Measurements from ENCODE around the gene ZNF512B. TPM values are rescaled to one million over a fixed set of nuclear protein-coding genes. Genes with fewer than 3 reads are reported as not detected.

Gene ZNF512B
- total RNA-seq, 2 experiments from 2014 or later, result 7.2 to 14.3 TPM

- BruUV-seq (replicated peaks), result no TSS peak
- Histone ChIP-seq H3K36me3 (ENCODE audit: insufficient read depth, low read length) (peaks cover 68% of the 10 kb centered on the region), H3K4me3 (ENCODE audit: low read depth, low read length, poor library complexity, severe bottlenecking) (no peak overlapping the region), H2AFZ (ENCODE audit: low read length) (no peak overlapping the region), H3K9me2 (ENCODE audit: insufficient read depth, low read length) (no peaks in the 10 kb centered on the region), H3K79me2 (ENCODE audit: insufficient read depth, low read depth, low read length) (no peaks in the 10 kb centered on the region), H3K9me3 (ENCODE audit: low read length) (no peaks in the 10 kb centered on the region), H4K20me1 (ENCODE audit: insufficient read depth, low read length) (no peaks in the 10 kb centered on the region; the same call in 1 of the 2 replicates), H3K4me2 (ENCODE audit: low read length) (no peak overlapping the region), H3K4me1 (ENCODE audit: insufficient read depth, low read length, poor library complexity, severe bottlenecking) (no peaks in the 10 kb centered on the region), H3K27ac (ENCODE audit: low read depth, low read length, poor library complexity, severe bottlenecking) (no peak overlapping the region)
- TF ChIP-seq EZH2phosphoT487 (IDR thresholded peaks at IDR 0.05; ENCODE audit: borderline replicate concordance, low read depth, low read length) (no peak), CTCF (conservative IDR thresholded peaks at IDR 0.05; ENCODE audit: low read length) (no peak)
- ChIA-PET CTCF (ENCODE audit: unreplicated experiment) (no interaction called here), POLR2A (no interaction called here)
- no peak for DNase-seq (ENCODE audit: low spot score)
- intact Hi-C loops (cut with micrococcal nuclease; ENCODE audit: unreplicated experiment), result no loop called here
These were observed 40.7 kb downstream of the ZNF512B start for GRCh38 chr20:63929071-63929470.

GRCh38 chr20:63926298-63926697, 43.4 kb downstream of the ZNF512B start:
- H3K9me2 ChIP-seq (ENCODE audit: insufficient read depth, low read length), result no peaks in the 10 kb centered on the region
- H3K79me2 ChIP-seq (ENCODE audit: insufficient read depth, low read depth, low read length), result no peaks in the 10 kb centered on the region
- H3K9me3 ChIP-seq (ENCODE audit: low read length), result no peaks in the 10 kb centered on the region
- H2AFZ ChIP-seq (ENCODE audit: low read length), result no peak overlapping the region
- no peak overlapping the region for H3K4me2 ChIP-seq (ENCODE audit: low read length)
- intact Hi-C loops (cut with micrococcal nuclease; ENCODE audit: unreplicated experiment), result no loop called here
- no peak for DNase-seq (ENCODE audit: low spot score)
- CTCF ChIA-PET (ENCODE audit: unreplicated experiment), result no interaction called here
- H3K4me3 ChIP-seq (ENCODE audit: low read depth, low read length, poor library complexity, severe bottlenecking), result no peak overlapping the region
- no peaks in the 10 kb centered on the region for H3K4me1 ChIP-seq (ENCODE audit: insufficient read depth, low read length, poor library complexity, severe bottlenecking)
- TF ChIP-seq EZH2phosphoT487 (IDR thresholded peaks at IDR 0.05; ENCODE audit: borderline replicate concordance, low read depth, low read length) (no peak), CTCF (conservative IDR thresholded peaks at IDR 0.05; ENCODE audit: low read length) (no peak)
- POLR2A ChIA-PET, result interaction anchor here (1.1 kb wide), 1 partner anchor 8 kb away, joined by 3 read pairs; no protein-coding TSS in a partner anchor
- BruUV-seq (replicated peaks), result no TSS peak
- H3K27ac ChIP-seq (ENCODE audit: low read depth, low read length, poor library complexity, severe bottlenecking), result no peak overlapping the region
- H4K20me1 ChIP-seq (ENCODE audit: insufficient read depth, low read length), result no peaks in the 10 kb centered on the region; the same call in 1 of the 2 replicates
- peaks cover 43% of the 10 kb centered on the region for H3K36me3 ChIP-seq (ENCODE audit: insufficient read depth, low read length)

- BruUV-seq (replicated peaks), result no TSS peak
- no peak for TF ChIP-seq CTCF (conservative IDR thresholded peaks at IDR 0.05; ENCODE audit: low read length)
- TF ChIP-seq EZH2phosphoT487 (IDR thresholded peaks at IDR 0.05; ENCODE audit: borderline replicate concordance, low read depth, low read length), result no peak
- Histone ChIP-seq H3K79me2 (ENCODE audit: insufficient read depth, low read depth, low read length) (no peaks in the 10 kb centered on the region), H2AFZ (ENCODE audit: low read length) (no peak overlapping the region), H4K20me1 (ENCODE audit: insufficient read depth, low read length) (no peaks in the 10 kb centered on the region; the same call in 1 of the 2 replicates), H3K4me2 (ENCODE audit: low read length) (no peak overlapping the region), H3K36me3 (ENCODE audit: insufficient read depth, low read length) (peaks cover 25% of the 10 kb centered on the region), H3K9me3 (ENCODE audit: low read length) (no peaks in the 10 kb centered on the region), H3K4me3 (ENCODE audit: low read depth, low read length, poor library complexity, severe bottlenecking) (no peak overlapping the region), H3K27ac (ENCODE audit: low read depth, low read length, poor library complexity, severe bottlenecking) (no peak overlapping the region), H3K4me1 (ENCODE audit: insufficient read depth, low read length, poor library complexity, severe bottlenecking) (no peaks in the 10 kb centered on the region), H3K9me2 (ENCODE audit: insufficient read depth, low read length) (no peaks in the 10 kb centered on the region)
- no peak for DNase-seq (ENCODE audit: low spot score)
- ChIA-PET CTCF (ENCODE audit: unreplicated experiment) (no interaction called here), POLR2A (no interaction called here)
- intact Hi-C loops (cut with micrococcal nuclease; ENCODE audit: unreplicated experiment), result no loop called here
These were observed 45.5 kb downstream of the ZNF512B start for GRCh38 chr20:63924241-63924640.
